Hepatic stellate cell (primary cell): ENCODE measurements around the gene RTN3.
A peak's percentile ranks its signal among the peaks of the same experiment; 100 is the strongest.
"Not testable (repeated sequence)": the region's sequence is repeated elsewhere in the genome, so short reads cannot be mapped to it uniquely, and the experiment has no call there.

ENCODE experiments used
- DNase-seq: peaks from one replicate; pipeline ENCODE4 v3.0.0; 2011; ENCODE audit warnings: low spot score

Gene RTN3

GRCh38 chr11:63681321-63682065 is at the start of gene RTN3:
TSS of gene RTN3 (plus strand) at chr11:63681500. CDS start at chr11:63681637, 137 bp downstream.
- peak; percentile 96 for DNase-seq

- peak; percentile 75 for DNase-seq
Observed at GRCh38 chr11:63635762-63636465, 45.4 kb upstream of the RTN3 start.

- DNase-seq = not testable (repeated sequence)
Observed at GRCh38 chr11:63638436-63638835, 42.9 kb upstream of the RTN3 start.

- no peak for DNase-seq
Observed at GRCh38 chr11:63639199-63639832, 42.0 kb upstream of the RTN3 start.

GRCh38 chr11:63641727-63642126 is 39.6 kb upstream of the RTN3 start:
- DNase-seq = no peak

- DNase-seq = no peak
Observed at GRCh38 chr11:63643205-63643604, 38.1 kb upstream of the RTN3 start.

- no peak for DNase-seq
Observed at GRCh38 chr11:63652671-63653070, 28.6 kb upstream of the RTN3 start.

- DNase-seq = no peak
Observed at GRCh38 chr11:63660972-63661371, 20.3 kb upstream of the RTN3 start.

GRCh38 chr11:63663809-63664208 is 17.5 kb upstream of the RTN3 start:
- DNase-seq = peak; percentile 58

GRCh38 chr11:63666874-63667273 is 14.4 kb upstream of the RTN3 start:
- DNase-seq = peak; percentile 28

- DNase-seq = peak; percentile 88
Observed at GRCh38 chr11:63667995-63668795, 13.1 kb upstream of the RTN3 start.

GRCh38 chr11:63670096-63670432 is 11.2 kb upstream of the RTN3 start:
- no peak for DNase-seq

GRCh38 chr11:63670433-63671321 is 10.6 kb upstream of the RTN3 start:
- peak; percentile 64 for DNase-seq

- peak; percentile 93 for DNase-seq
Observed at GRCh38 chr11:63671322-63672155, 9.8 kb upstream of the RTN3 start, which contains the start of gene ATL3. TSS of gene ATL3 (minus strand) at chr11:63671376. CDS start at chr11:63671335, 41 bp downstream.

- no peak for DNase-seq
Observed at GRCh38 chr11:63672156-63672463, 9.2 kb upstream of the RTN3 start.

- DNase-seq = no peak
Observed at GRCh38 chr11:63672936-63673539, 8.3 kb upstream of the RTN3 start.

GRCh38 chr11:63673579-63673978 is 7.7 kb upstream of the RTN3 start:
- peak; percentile 44 for DNase-seq

- no peak for DNase-seq
Observed at GRCh38 chr11:63680834-63681320, 423 bp upstream of the RTN3 start.

GRCh38 chr11:63682066-63683021 is 1.0 kb downstream of the RTN3 start:
- DNase-seq = peak; percentile 55
